Endothelial cell of umbilical vein (primary cell): ENCODE measurements around the gene PLD4. TPM values are rescaled to one million over a fixed set of nuclear protein-coding genes. Genes with fewer than 3 reads are reported as not detected.

ENCODE experiments used
- BruUV-seq: library from RNA; stranded (reverse); fragments of 400-500 nt; replicated peaks from 2 replicates; lab custom pipeline; 2021; lab: Mats Ljungman, UMichigan
- CTCF ChIA-PET: fragments of 300-600, 350-600 bp; sonication (Branson Sonifier 250); formaldehyde crosslinking; loops from one replicate; lab custom pipeline; 2021; ENCODE audit warnings: antibody characterized with exemption, inconsistent platforms; lab: Charles Lee
- POLR2A ChIA-PET: fragments of 300-600, 350-600 bp; sonication (Branson Sonifier 250); formaldehyde crosslinking; loops from one replicate; lab custom pipeline; 2021; ENCODE audit warnings: antibody characterized with exemption, inconsistent platforms; lab: Charles Lee
- DNase-seq: peaks from one replicate; pipeline ENCODE4 v3.0.0-alpha.2; 2011; ENCODE audit warnings: low read depth, low spot score
- FAIRE-seq: peaks from 2 replicates; lab custom pipeline; 2011; peaks lifted over from hg19 to GRCh38; lab: Jason Lieb, UNC
- H2AFZ ChIP-seq: 2 replicates; pipeline ENCODE4 v1.6.0; 2012; ENCODE audit warnings: low read depth, low read length, control low read depth, inconsistent platforms
- H3K27ac ChIP-seq: 2 replicates; pipeline ENCODE4 v1.5.1; 2011; ENCODE audit warnings: low read depth, mild to moderate bottlenecking, control low read depth, low read length, moderate library complexity; ENCODE audit not compliant: insufficient read depth
- H3K27me3 ChIP-seq, 2 experiments: 2 replicates each; pipeline versions ENCODE4 v1.6.0 to v1.6.1; 2011; ENCODE audit warnings: low read length in 2 of 2, mixed read lengths in 1 of 2; ENCODE audit not compliant: control insufficient read depth in 2 of 2, insufficient read depth in 2 of 2
- H3K36me3 ChIP-seq, 2 experiments: 2 replicates in 1 of 2; 3 replicates in 1 of 2; pipeline ENCODE4 v1.5.1; 2011; ENCODE audit warnings: low read length in 2 of 2, mild to moderate bottlenecking in 1 of 2, moderate library complexity in 1 of 2; ENCODE audit not compliant: control insufficient read depth in 2 of 2, insufficient read depth in 2 of 2; ENCODE audit errors: extremely low read depth in 1 of 2
- H3K4me1 ChIP-seq: 3 replicates; pipeline ENCODE4 v1.5.1; 2011; ENCODE audit warnings: mild to moderate bottlenecking, low read length; ENCODE audit not compliant: control insufficient read depth, insufficient read depth; ENCODE audit errors: extremely low read depth
- H3K4me2 ChIP-seq: 2 replicates; pipeline ENCODE4 v1.6.1; 2011; ENCODE audit warnings: low read length, control low read depth, mixed read lengths; ENCODE audit not compliant: insufficient read depth
- H3K4me3 ChIP-seq, 3 experiments: fragments of 200-600 bp in 1 of 3; sonication (generic), shearing (Covaris generic) in 1 of 3; replicated peaks in 1 of 3; 2 replicates each; pipeline ENCODE4 v1.5.1; 2011 to 2016; ENCODE audit warnings: control low read depth in 3 of 3, low read length in 3 of 3, mild to moderate bottlenecking in 2 of 3, inconsistent platforms in 1 of 3, low read depth in 1 of 3, moderate library complexity in 1 of 3; ENCODE audit not compliant: insufficient read depth in 1 of 3
- H3K79me2 ChIP-seq: 2 replicates; pipeline ENCODE4 v1.6.0; 2012; ENCODE audit warnings: low read length, inconsistent platforms; ENCODE audit not compliant: control insufficient read depth, insufficient read depth
- H3K9ac ChIP-seq: replicated peaks from 2 replicates; pipeline ENCODE3; 2011; ENCODE audit warnings: low read length, control low read depth; ENCODE audit not compliant: insufficient read depth; ENCODE audit errors: extremely low read depth
- H3K9me1 ChIP-seq: replicated peaks from 3 replicates; pipeline ENCODE4 v1.6.0; 2011; ENCODE audit warnings: mild to moderate bottlenecking, low read length; ENCODE audit not compliant: control insufficient read depth, insufficient read depth; ENCODE audit errors: extremely low read depth
- H3K9me3 ChIP-seq: replicated peaks from 2 replicates; pipeline ENCODE4 v1.5.1; 2012; ENCODE audit warnings: low read length, inconsistent platforms; ENCODE audit not compliant: control insufficient read depth, insufficient read depth
- H4K20me1 ChIP-seq: replicated peaks from 2 replicates; pipeline ENCODE3; 2011; ENCODE audit warnings: mild to moderate bottlenecking, low read length; ENCODE audit not compliant: control insufficient read depth, insufficient read depth; ENCODE audit errors: extremely low read depth
- CTCF ChIP-seq, 2 donors: IDR thresholded peaks; 1 replicate in 1 of 2; 2 replicates in 1 of 2; pipeline ENCODE4 v1.5.1; 2011; ENCODE audit warnings: low read length in 2 of 2, mild to moderate bottlenecking in 2 of 2, moderate library complexity in 2 of 2, control low read depth in 1 of 2, inconsistent platforms in 1 of 2, low read depth in 1 of 2; ENCODE audit not compliant: insufficient read depth in 1 of 2; ENCODE audit errors: extremely low read depth in 1 of 2
- EZH2 ChIP-seq: IDR thresholded peaks from 2 replicates; pipeline ENCODE4 v1.6.1; 2012; ENCODE audit warnings: borderline replicate concordance, low read depth, mild to moderate bottlenecking, moderate library complexity, low read length, inconsistent platforms; ENCODE audit not compliant: severe bottlenecking
- FOS ChIP-seq: IDR thresholded peaks from 2 replicates; pipeline ENCODE4 v1.6.1; 2011; ENCODE audit warnings: mild to moderate bottlenecking, low read length, moderate library complexity, borderline replicate concordance; ENCODE audit not compliant: insufficient read depth
- GATA2 ChIP-seq: IDR thresholded peaks from 2 replicates; pipeline ENCODE4 v1.7.0; 2011; ENCODE audit warnings: low read depth, mild to moderate bottlenecking, moderate library complexity, mixed read lengths, low read length; ENCODE audit not compliant: insufficient read length, insufficient read depth
- JUN ChIP-seq: IDR thresholded peaks from 2 replicates; pipeline ENCODE4 v1.6.1; 2011; ENCODE audit warnings: borderline replicate concordance, low read depth; ENCODE audit not compliant: insufficient read length, insufficient read depth
- MYC ChIP-seq: IDR thresholded peaks from one replicate; pipeline ENCODE4 v1.6.1; 2011; ENCODE audit warnings: mild to moderate bottlenecking, low read depth, low read length
- POLR2A ChIP-seq: IDR thresholded peaks from 2 replicates; pipeline ENCODE4 v1.6.1; 2012; ENCODE audit warnings: low read depth, mild to moderate bottlenecking, control low read depth, low read length
- POLR2AphosphoS5 ChIP-seq: IDR thresholded peaks from 2 replicates; pipeline ENCODE4 v1.6.1; 2012; ENCODE audit warnings: low read depth, mild to moderate bottlenecking, control low read depth, low read length, moderate library complexity; ENCODE audit not compliant: insufficient read depth
- dilution Hi-C: fragments of 300-500 bp; cut with MboI; formaldehyde crosslinking; loops from one replicate; pipeline ENCODE4 v1.15.0; 2019; ENCODE audit warnings: low sequenced_read_pairs; ENCODE audit not compliant: extremely low pct_ligation_motif_present
- intact Hi-C: fragments of 100-400 bp; cut with micrococcal nuclease; formaldehyde crosslinking; loops from one replicate; pipeline ENCODE4 v1.10.0; 2022
- polyA plus RNA-seq, 4 experiments: library from polyadenylated mRNA; depleted of rRNA in 3 of 4; stranded (reverse) in 3 of 4; unstranded in 1 of 4; fragments of >200 nt; gene quantifications; 2 replicates each; pipeline versions ENCODE4 v1.2.1 to v1.2.3, GENCODE V29; 2011 to 2012; ENCODE audit warnings: missing spikeins in 1 of 4
- total RNA-seq: library from RNA; stranded (reverse); gene quantifications from 2 replicates; pipeline ENCODE4 v1.2.3, GENCODE V29; 2021
- TF ChIP-seq, protein P1 (sequence below): IDR thresholded peaks from 2 replicates; pipeline ENCODE4 v1.6.1; 2011; ENCODE audit not compliant: insufficient read depth, insufficient read length

Gene PLD4
- total and polyA plus RNA-seq, 2 donors (not counting 3 experiments of a cell fraction or from before 2014, with no cell fraction given), result 0.01 to 0.11 TPM

DNA sequence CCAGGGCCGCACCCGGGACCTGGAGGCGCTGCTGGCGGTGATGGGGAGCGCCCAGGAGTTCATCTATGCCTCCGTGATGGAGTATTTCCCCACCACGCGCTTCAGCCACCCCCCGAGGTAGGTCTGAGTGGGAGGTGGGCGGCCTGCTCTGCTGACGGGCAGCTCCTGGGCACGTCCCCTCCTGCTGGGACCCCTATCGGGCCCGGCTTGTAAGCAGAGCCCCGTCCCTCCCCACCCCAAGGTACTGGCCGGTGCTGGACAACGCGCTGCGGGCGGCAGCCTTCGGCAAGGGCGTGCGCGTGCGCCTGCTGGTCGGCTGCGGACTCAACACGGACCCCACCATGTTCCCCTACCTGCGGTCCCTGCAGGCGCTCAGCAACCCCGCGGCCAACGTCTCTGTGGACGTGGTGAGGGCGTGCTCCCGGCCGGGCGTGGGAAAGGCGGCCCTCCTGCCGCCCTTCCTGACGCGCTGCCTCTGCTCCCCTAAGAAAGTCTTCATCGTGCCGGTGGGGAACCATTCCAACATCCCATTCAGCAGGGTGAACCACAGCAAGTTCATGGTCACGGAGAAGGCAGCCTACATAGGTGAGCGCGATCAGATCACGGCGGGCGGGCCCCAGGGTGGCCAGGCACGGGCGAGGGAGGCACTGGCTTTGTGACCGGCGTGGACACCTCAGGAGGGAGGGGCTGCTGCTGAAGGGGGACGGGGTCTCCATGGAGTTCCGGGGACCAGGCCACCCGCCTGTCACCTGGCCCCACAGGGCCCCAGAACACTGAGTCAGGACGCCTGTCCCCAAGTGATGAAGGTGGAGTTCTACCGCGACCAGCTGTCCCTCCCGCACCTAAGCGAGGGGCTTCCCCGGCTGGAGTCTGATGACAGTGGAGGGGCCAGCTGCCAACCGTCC lies 7.3 kb downstream of the PLD4 start:
- Histone ChIP-seq H2AFZ (no peak overlapping the region), H3K9me1 (no peaks in the 10 kb centered on the region), H3K4me3 (no peak overlapping the region), H3K79me2 (no peaks in the 10 kb centered on the region), H4K20me1 (no peaks in the 10 kb centered on the region), H3K36me3 (no peaks in the 10 kb centered on the region), H3K4me1 (peaks cover 6% of the 10 kb centered on the region), H3K9me3 (no peaks in the 10 kb centered on the region), H3K4me2 (peak overlapping the region; percentile 48), H3K27me3 (peaks cover 3 to 11% of the 10 kb centered on the region in 2 experiments), H3K9ac (no peak overlapping the region), H3K27ac (no peak overlapping the region)
- BruUV-seq, result no TSS peak
- ChIA-PET CTCF (interaction anchor here (1.1 to 4.4 kb wide), 9 partner anchors 11 to 549 kb away, joined by 3 to 39 read pairs (median 8); no protein-coding TSS in a partner anchor), POLR2A (no interaction called here)
- DNase-seq, result no peak
- intact Hi-C loops (no loop called here), dilution Hi-C loops (loop anchor here (10.0 kb wide), 1 partner anchor 143 kb away; no protein-coding TSS in a partner anchor)
- FAIRE-seq, result no peak
- no peak for TF ChIP-seq CTCF (IDR thresholded peaks at IDR 0.05; ENCODE audit: extremely low read depth in 1 of 2, insufficient read depth in 1 of 2, low read depth in 1 of 2, low read length in 2 of 2)
- TF ChIP-seq, protein P1, sequence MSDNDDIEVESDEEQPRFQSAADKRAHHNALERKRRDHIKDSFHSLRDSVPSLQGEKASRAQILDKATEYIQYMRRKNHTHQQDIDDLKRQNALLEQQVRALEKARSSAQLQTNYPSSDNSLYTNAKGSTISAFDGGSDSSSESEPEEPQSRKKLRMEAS, result no peak
- TF ChIP-seq JUN, result no peak
- no peak for TF ChIP-seq GATA2
- TF ChIP-seq POLR2A, result no peak
- no peak for TF ChIP-seq FOS
- no peak for TF ChIP-seq MYC
- no peak for TF ChIP-seq POLR2AphosphoS5
- TF ChIP-seq EZH2, result no peak
